Esophagus squamous epithelium (tissue), 5 donors: ENCODE measurements around the gene SSTR3. TPM values are rescaled to one million over a fixed set of nuclear protein-coding genes. Genes with fewer than 3 reads are reported as not detected.

ENCODE experiments used
- DNase-seq: peaks from one replicate; lab custom pipeline; 2025; lab: John Stamatoyannopoulos, UW
- H3K27ac ChIP-seq, 4 donors: fragments of 200-600 bp; sonication (generic); one replicate each; pipeline ENCODE4 v1.5.1; 2016 to 2019; ENCODE audit warnings: mild to moderate bottlenecking in 1 of 4
- H3K27me3 ChIP-seq, 4 donors: fragments of 200-600 bp; sonication (generic); 1 replicate in 3 of 4; 2 replicates in 1 of 4; pipeline versions ENCODE4 v1.5.1 to v1.6.0; 2017 to 2021; ENCODE audit warnings: antibody characterized with exemption in 1 of 4
- H3K36me3 ChIP-seq, 3 donors: fragments of 200-600 bp; sonication (generic); one replicate each; pipeline ENCODE4 v1.5.1; 2016 to 2019
- H3K4me1 ChIP-seq, 3 donors: fragments of 200-600 bp; sonication (generic); one replicate each; pipeline ENCODE4 v1.5.1; 2017 to 2019
- H3K4me3 ChIP-seq, 4 donors: fragments of 200-600 bp; sonication (generic); 1 replicate in 3 of 4; 2 replicates in 1 of 4; pipeline ENCODE4 v1.5.1; 2016 to 2019; ENCODE audit warnings: mild to moderate bottlenecking in 2 of 4, moderate library complexity in 1 of 4
- H3K9me3 ChIP-seq, 3 donors: fragments of 200-600 bp; sonication (generic); one replicate each; pipeline ENCODE4 v1.5.1; 2016 to 2019
- POLR2A ChIP-seq, 4 donors: fragments of 450-650 bp; IDR thresholded peaks; one replicate each; pipeline ENCODE4 v1.6.1; 2017; ENCODE audit warnings: antibody characterized with exemption in 4 of 4, mild to moderate bottlenecking in 4 of 4, moderate library complexity in 3 of 4
- WGBS, 2 donors: methylation state at CpG; one replicate each; pipeline ENCODE4 v1.1.5; 2018; 5-methylcytosine and 5-hydroxymethylcytosine counted together
- intact Hi-C: fragments of 100-400 bp; cut with DNase I; formaldehyde crosslinking; loops from one replicate; pipeline ENCODE4 v1.15.0; 2022
- total RNA-seq, 4 donors: library from RNA; depleted of rRNA; stranded (reverse); fragments of >200 nt; gene quantifications; one replicate each; pipeline ENCODE4 v1.1.0, GENCODE V29; 2016
- TF ChIP-seq, protein P1 (sequence below), 6 experiments: fragments of 450-650 bp in 4 of 6; fragments of 200-600 bp in 2 of 6; sonication (generic) in 2 of 6; IDR thresholded peaks; one replicate each; pipeline ENCODE4 v1.5.1; 2016 to 2019; ENCODE audit warnings: antibody characterized with exemption in 6 of 6, mild to moderate bottlenecking in 4 of 6, moderate library complexity in 4 of 6
- donor health status: DM: yes; HTN: yes; CAD: no.

The SSTR3 gene
- total RNA-seq, 4 donors from 2014 or later = not detected

DNA sequence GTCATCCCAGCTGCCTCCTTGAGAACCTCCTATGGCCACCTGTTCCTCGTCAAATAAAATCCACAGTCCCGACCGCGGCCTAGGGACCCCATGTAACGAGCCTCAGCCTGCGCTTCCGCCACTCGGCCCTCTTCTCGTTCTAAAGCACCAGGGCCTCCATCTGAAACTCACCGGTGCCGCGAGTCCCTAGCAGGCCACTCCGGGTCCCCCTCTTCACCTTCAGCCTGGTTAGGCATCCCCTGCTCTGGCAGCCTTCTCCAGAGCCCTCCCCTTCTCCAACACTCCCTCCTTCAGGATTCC lies 2.4 kb upstream of the SSTR3 start:
- no peak overlapping the region for H3K4me3 ChIP-seq
- intact Hi-C loops = no loop called here
- DNase-seq = no peak
- H3K9me3 ChIP-seq = no peaks in the 10 kb centered on the region
- H3K27me3 ChIP-seq = peaks cover 0 to 66% (median 0%) of the 10 kb centered on the region in 4 donors
- H3K4me1 ChIP-seq = peaks cover 0 to 5% (median 0%) of the 10 kb centered on the region in 3 donors
- H3K27ac ChIP-seq = no peak overlapping the region
- no peaks in the 10 kb centered on the region for H3K36me3 ChIP-seq
- 82 to 88% methylated on average over 13 of the region's 13 CpGs for WGBS, 2 donors
- TF ChIP-seq, protein P1, sequence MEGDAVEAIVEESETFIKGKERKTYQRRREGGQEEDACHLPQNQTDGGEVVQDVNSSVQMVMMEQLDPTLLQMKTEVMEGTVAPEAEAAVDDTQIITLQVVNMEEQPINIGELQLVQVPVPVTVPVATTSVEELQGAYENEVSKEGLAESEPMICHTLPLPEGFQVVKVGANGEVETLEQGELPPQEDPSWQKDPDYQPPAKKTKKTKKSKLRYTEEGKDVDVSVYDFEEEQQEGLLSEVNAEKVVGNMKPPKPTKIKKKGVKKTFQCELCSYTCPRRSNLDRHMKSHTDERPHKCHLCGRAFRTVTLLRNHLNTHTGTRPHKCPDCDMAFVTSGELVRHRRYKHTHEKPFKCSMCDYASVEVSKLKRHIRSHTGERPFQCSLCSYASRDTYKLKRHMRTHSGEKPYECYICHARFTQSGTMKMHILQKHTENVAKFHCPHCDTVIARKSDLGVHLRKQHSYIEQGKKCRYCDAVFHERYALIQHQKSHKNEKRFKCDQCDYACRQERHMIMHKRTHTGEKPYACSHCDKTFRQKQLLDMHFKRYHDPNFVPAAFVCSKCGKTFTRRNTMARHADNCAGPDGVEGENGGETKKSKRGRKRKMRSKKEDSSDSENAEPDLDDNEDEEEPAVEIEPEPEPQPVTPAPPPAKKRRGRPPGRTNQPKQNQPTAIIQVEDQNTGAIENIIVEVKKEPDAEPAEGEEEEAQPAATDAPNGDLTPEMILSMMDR (IDR thresholded peaks at IDR 0.05) = no peak
- no peak for TF ChIP-seq POLR2A (IDR thresholded peaks at IDR 0.05)

DNA sequence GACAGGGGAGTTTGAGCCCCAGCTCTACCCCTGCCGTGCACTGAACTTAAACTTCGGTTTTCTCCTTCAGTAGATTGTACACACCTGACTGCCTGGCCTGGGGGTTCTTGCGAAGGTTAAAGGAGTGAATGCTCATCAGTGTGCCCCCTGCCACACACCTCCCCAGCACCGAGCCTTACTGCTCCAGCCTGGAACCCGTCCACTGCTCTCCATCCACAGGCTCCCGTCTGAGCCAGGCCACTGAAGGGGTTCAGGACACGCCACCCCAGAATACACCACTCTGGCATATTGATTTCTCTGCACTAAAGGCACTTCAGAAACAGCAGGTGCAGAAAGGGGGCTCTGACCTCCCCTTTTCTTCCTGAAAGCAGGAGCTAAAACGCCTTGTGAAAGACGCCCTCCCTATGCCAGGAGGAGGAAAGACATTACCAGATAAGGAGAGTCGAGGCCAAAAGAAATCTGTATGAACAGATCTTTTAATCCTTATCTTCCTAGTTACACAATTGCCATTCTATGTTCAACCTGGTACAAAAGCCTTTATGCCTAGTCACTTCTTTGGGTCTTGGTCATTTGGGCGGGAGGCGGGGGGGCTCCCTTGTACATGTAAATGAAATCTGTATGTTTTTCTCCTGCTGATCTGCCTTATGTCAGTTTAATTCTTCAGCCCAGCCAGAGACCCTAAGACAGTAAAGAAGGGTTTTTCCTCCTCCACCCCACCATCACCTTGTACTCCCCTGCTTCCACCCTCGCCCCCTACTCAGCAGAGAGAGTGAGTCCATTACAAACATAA lies 1.9 kb upstream of the SSTR3 start:
- DNase-seq = no peak

DNA sequence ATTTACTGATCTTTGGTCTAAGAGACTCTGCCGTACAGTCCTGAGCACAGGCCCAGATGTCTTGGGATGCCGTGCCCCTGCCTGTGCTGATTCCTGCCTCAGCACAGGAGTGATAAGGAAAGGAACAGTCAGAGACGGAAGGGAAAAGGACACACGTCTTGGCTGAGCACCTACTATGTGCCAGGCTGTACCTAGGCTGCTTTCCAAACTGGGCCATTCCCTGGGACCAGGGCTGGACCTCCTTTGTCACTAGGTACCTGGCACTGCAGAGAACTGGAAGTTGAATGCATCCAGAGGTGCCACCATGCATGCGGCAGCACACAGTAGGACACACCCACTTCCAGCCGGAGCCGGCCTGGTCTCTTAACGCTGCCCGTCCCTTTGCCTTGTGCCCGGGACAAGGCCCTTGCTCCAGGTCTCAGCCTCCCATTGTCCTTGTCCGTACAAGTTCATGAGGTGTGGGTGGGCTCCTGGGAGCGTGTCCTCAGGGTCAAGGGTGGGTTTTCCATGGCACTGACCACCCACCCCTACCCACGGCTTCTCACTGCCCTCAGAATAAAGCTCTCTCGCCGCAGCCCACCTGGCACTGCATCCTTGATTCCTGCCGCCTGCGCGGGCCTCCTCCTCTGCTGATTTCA lies 1.1 kb upstream of the SSTR3 start:
- Histone ChIP-seq H3K4me3 (no peak overlapping the region), H3K36me3 (no peaks in the 10 kb centered on the region), H3K4me1 (peaks cover 0 to 5% (median 0%) of the 10 kb centered on the region in 3 donors), H3K9me3 (no peaks in the 10 kb centered on the region), H3K27me3 (peaks cover 0 to 53% (median 0%) of the 10 kb centered on the region in 4 donors), H3K27ac (no peak overlapping the region)
- intact Hi-C loops = no loop called here
- TF ChIP-seq, protein P1 (IDR thresholded peaks at IDR 0.05) = no peak
- 89 to 95% methylated on average over 10 to 17 of the region's 18 CpGs for WGBS, 2 donors
- no peak for DNase-seq

More for the DNA sequence above, 1.9 kb upstream of the SSTR3 start:
- no peak overlapping the region for H3K27ac ChIP-seq
- 76 to 81% methylated on average over 12 to 13 of the region's 13 CpGs for WGBS, 2 donors
- no peaks in the 10 kb centered on the region for H3K9me3 ChIP-seq
- intact Hi-C loops = no loop called here
- TF ChIP-seq, protein P1 (IDR thresholded peaks at IDR 0.05) = no peak
- no peak for TF ChIP-seq POLR2A (IDR thresholded peaks at IDR 0.05)
- H3K4me1 ChIP-seq = peaks cover 0 to 5% (median 0%) of the 10 kb centered on the region in 3 donors
- H3K27me3 ChIP-seq = peaks cover 0 to 61% (median 0%) of the 10 kb centered on the region in 4 donors
- no peak overlapping the region for H3K4me3 ChIP-seq
- H3K36me3 ChIP-seq = no peaks in the 10 kb centered on the region

DNA sequence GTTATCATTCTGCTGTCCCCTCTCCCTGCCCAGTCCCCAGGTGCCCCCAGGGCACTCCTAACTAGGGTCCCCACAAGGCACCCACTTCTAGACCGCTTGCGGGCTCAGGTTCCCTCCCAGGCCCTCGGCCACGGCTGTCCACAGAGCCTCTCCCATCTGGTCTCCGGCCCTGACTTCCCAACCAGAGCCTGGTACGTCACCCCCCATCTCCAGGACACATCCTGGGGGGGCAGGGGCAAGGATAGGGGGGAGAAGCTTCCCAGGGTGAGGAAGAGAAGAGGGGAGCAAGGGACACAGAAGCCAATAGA lies 457 bp downstream of the SSTR3 start:
- WGBS, 2 donors = 40 to 82% methylated on average over 1 to 2 of the region's 6 CpGs

More for the DNA sequence above, 457 bp downstream of the SSTR3 start:
- Histone ChIP-seq H3K27me3 (peaks cover 0 to 45% (median 0%) of the 10 kb centered on the region in 4 donors), H3K36me3 (no peaks in the 10 kb centered on the region), H3K4me1 (peaks cover 0 to 5% (median 0%) of the 10 kb centered on the region in 3 donors), H3K4me3 (no peak overlapping the region), H3K27ac (no peak overlapping the region), H3K9me3 (no peaks in the 10 kb centered on the region)
- no peak for DNase-seq
- intact Hi-C loops = no loop called here
- TF ChIP-seq, protein P1 (IDR thresholded peaks at IDR 0.05) = no peak
- no peak for TF ChIP-seq POLR2A (IDR thresholded peaks at IDR 0.05)
